ENCODE measurements around the gene BTN3A1.
"Not testable (repeated sequence)": the region's sequence is repeated elsewhere in the genome, so short reads cannot be mapped to it uniquely, and the experiment has no call there.

BTN3A1 gene

GRCh38 chr6:26415791-26416190 is 13.7 kb downstream of the BTN3A1 start:
- Mint-ChIP-seq H3K4me1 (peaks cover 13% of the 10 kb centered on the region), H3K4me3 (no peak overlapping the region), H3K36me3 (peaks cover 28% of the 10 kb centered on the region), H3K27ac (no peak overlapping the region), H3K9me3 (peaks cover 7% of the 10 kb centered on the region)
- ATAC-seq (no peak), DNase-seq (ENCODE audit: low spot score in 2 of 2) (no peak)

GRCh38 chr6:26416288-26416687 is 14.2 kb downstream of the BTN3A1 start:
- DNase-seq (ENCODE audit: low spot score in 2 of 2) (no peak), ATAC-seq (no peak)
- Mint-ChIP-seq H3K4me1 (peaks cover 11% of the 10 kb centered on the region), H3K36me3 (peaks cover 23% of the 10 kb centered on the region), H3K27ac (no peak overlapping the region), H3K9me3 (peaks cover 7% of the 10 kb centered on the region), H3K4me3 (no peak overlapping the region)

GRCh38 chr6:26418077-26418476 is 16.0 kb downstream of the BTN3A1 start:
- not testable (repeated sequence) for H3K27ac Mint-ChIP-seq; H3K9me3 Mint-ChIP-seq; DNase-seq (ENCODE audit: low spot score in 2 of 2); H3K4me3 Mint-ChIP-seq; ATAC-seq; H3K36me3 Mint-ChIP-seq
- H3K4me1 Mint-ChIP-seq: peaks cover 17% of the 10 kb centered on the region

- not testable (repeated sequence) for H3K4me3 Mint-ChIP-seq; ATAC-seq; DNase-seq (ENCODE audit: low spot score in 2 of 2); H3K36me3 Mint-ChIP-seq; H3K9me3 Mint-ChIP-seq; H3K27ac Mint-ChIP-seq
- H3K4me1 Mint-ChIP-seq: peaks cover 17% of the 10 kb centered on the region
Observed at GRCh38 chr6:26418795-26419194, 16.7 kb downstream of the BTN3A1 start.

GRCh38 chr6:26420688-26421171 is 18.7 kb downstream of the BTN3A1 start:
- ATAC-seq (peak; percentile 59), DNase-seq (ENCODE audit: low spot score in 2 of 2) (no peak)
- H3K4me1 Mint-ChIP-seq: peaks cover 11% of the 10 kb centered on the region
- H3K27ac Mint-ChIP-seq: no peak overlapping the region
- H3K9me3 Mint-ChIP-seq: peaks cover 7% of the 10 kb centered on the region
- no peaks in the 10 kb centered on the region for H3K36me3 Mint-ChIP-seq
- no peak overlapping the region for H3K4me3 Mint-ChIP-seq

GRCh38 chr6:26421259-26422144 is 19.4 kb downstream of the BTN3A1 start:
- peaks cover 16% of the 10 kb centered on the region for H3K4me1 Mint-ChIP-seq
- H3K9me3 Mint-ChIP-seq: peaks cover 7% of the 10 kb centered on the region
- H3K27ac Mint-ChIP-seq: no peak overlapping the region

GRCh38 chr6:26422329-26422728 is 20.3 kb downstream of the BTN3A1 start:
- DNase-seq (ENCODE audit: low spot score in 2 of 2) (no peak), ATAC-seq (no peak)
- Mint-ChIP-seq H3K4me1 (peaks cover 21% of the 10 kb centered on the region), H3K36me3 (no peaks in the 10 kb centered on the region), H3K9me3 (peaks cover 4% of the 10 kb centered on the region), H3K27ac (no peak overlapping the region), H3K4me3 (no peak overlapping the region)

More at GRCh38 chr6:26421259-26422144, 19.4 kb downstream of the BTN3A1 start:
- ATAC-seq (peak; percentile 96), DNase-seq (ENCODE audit: low spot score in 2 of 2) (peak; percentile 28 to 76)
- H3K36me3 Mint-ChIP-seq: no peaks in the 10 kb centered on the region
- H3K4me3 Mint-ChIP-seq: no peak overlapping the region

GRCh38 chr6:26426691-26427450 is 24.8 kb downstream of the BTN3A1 start:
- H3K4me1 Mint-ChIP-seq: peaks cover 21% of the 10 kb centered on the region
- peaks cover 6% of the 10 kb centered on the region for H3K36me3 Mint-ChIP-seq
- H3K4me3 Mint-ChIP-seq: no peak overlapping the region
- no peak for ATAC-seq
- DNase-seq (ENCODE audit: low spot score in 2 of 2): no peak
- H3K27ac Mint-ChIP-seq: no peak overlapping the region
- no peaks in the 10 kb centered on the region for H3K9me3 Mint-ChIP-seq

- H3K36me3 Mint-ChIP-seq: peaks cover 6% of the 10 kb centered on the region
- peaks cover 21% of the 10 kb centered on the region for H3K4me1 Mint-ChIP-seq
- H3K9me3 Mint-ChIP-seq: no peaks in the 10 kb centered on the region
- DNase-seq (ENCODE audit: low spot score in 2 of 2) (no peak), ATAC-seq (no peak)
- H3K4me3 Mint-ChIP-seq: no peak overlapping the region
- no peak overlapping the region for H3K27ac Mint-ChIP-seq
Observed at GRCh38 chr6:26427451-26427809, 25.4 kb downstream of the BTN3A1 start.

- peak overlapping the region; percentile 12 for H3K27ac Mint-ChIP-seq
- no peak overlapping the region for H3K4me3 Mint-ChIP-seq
- H3K9me3 Mint-ChIP-seq: no peaks in the 10 kb centered on the region
- peaks cover 16% of the 10 kb centered on the region for H3K4me1 Mint-ChIP-seq
- H3K36me3 Mint-ChIP-seq: peaks cover 6% of the 10 kb centered on the region
- DNase-seq (ENCODE audit: low spot score in 2 of 2) (no peak), ATAC-seq (no peak)
Observed at GRCh38 chr6:26428206-26428605, 26.1 kb downstream of the BTN3A1 start.

- peaks cover 10% of the 10 kb centered on the region for H3K4me1 Mint-ChIP-seq
Observed at GRCh38 chr6:26430787-26431186, 28.7 kb downstream of the BTN3A1 start.

GRCh38 chr6:26431258-26432172 is 29.4 kb downstream of the BTN3A1 start:
- no peak overlapping the region for H3K27ac Mint-ChIP-seq
- DNase-seq (ENCODE audit: low spot score in 2 of 2): no peak
- no peak for ATAC-seq

More at GRCh38 chr6:26430787-26431186, 28.7 kb downstream of the BTN3A1 start:
- peaks cover 8% of the 10 kb centered on the region for H3K9me3 Mint-ChIP-seq
- peak overlapping the region; percentile 8 for H3K27ac Mint-ChIP-seq
- DNase-seq (ENCODE audit: low spot score in 2 of 2): no peak
- H3K4me3 Mint-ChIP-seq: no peak overlapping the region
- peaks cover 6% of the 10 kb centered on the region for H3K36me3 Mint-ChIP-seq
- no peak for ATAC-seq

GRCh38 chr6:26432627-26433201 is 30.6 kb downstream of the BTN3A1 start:
- no peak for ATAC-seq
- Mint-ChIP-seq H3K36me3 (peaks cover 4% of the 10 kb centered on the region), H3K9me3 (peaks cover 8% of the 10 kb centered on the region), H3K27ac (no peak overlapping the region), H3K4me3 (no peak overlapping the region), H3K4me1 (no peaks in the 10 kb centered on the region)
- no peak for DNase-seq (ENCODE audit: low spot score in 2 of 2)

More at GRCh38 chr6:26431258-26432172, 29.4 kb downstream of the BTN3A1 start:
- peaks cover 8% of the 10 kb centered on the region for H3K9me3 Mint-ChIP-seq
- peaks cover 6% of the 10 kb centered on the region for H3K36me3 Mint-ChIP-seq
- no peak overlapping the region for H3K4me3 Mint-ChIP-seq
- peaks cover 5% of the 10 kb centered on the region for H3K4me1 Mint-ChIP-seq

- H3K36me3 Mint-ChIP-seq; H3K27ac Mint-ChIP-seq; DNase-seq (ENCODE audit: low spot score in 2 of 2); H3K9me3 Mint-ChIP-seq; H3K4me1 Mint-ChIP-seq; H3K4me3 Mint-ChIP-seq; ATAC-seq: not testable (repeated sequence)
Observed at GRCh38 chr6:26433680-26434079, 31.6 kb downstream of the BTN3A1 start.

Data from stimulated activated effector memory CD8-positive, alpha-beta T cell treated with anti-CD3 and anti-CD28 coated beads, Interleukin-12 subunit alpha, Interleukin-12 subunit beta, amount 100 ng/mL, for 72 hours (primary cell).